GM19238 (cell line): ENCODE data around the gene ECT2.
"Not testable (repeated sequence)": the region's sequence is repeated elsewhere in the genome, so short reads cannot be mapped to it uniquely, and the experiment has no call there.

Source experiments
- DNase-seq: peaks from one replicate; pipeline ENCODE4 v3.0.0; 2011; ENCODE audit warnings: low spot score; ENCODE audit not compliant: insufficient read length

Gene ECT2

DNA sequence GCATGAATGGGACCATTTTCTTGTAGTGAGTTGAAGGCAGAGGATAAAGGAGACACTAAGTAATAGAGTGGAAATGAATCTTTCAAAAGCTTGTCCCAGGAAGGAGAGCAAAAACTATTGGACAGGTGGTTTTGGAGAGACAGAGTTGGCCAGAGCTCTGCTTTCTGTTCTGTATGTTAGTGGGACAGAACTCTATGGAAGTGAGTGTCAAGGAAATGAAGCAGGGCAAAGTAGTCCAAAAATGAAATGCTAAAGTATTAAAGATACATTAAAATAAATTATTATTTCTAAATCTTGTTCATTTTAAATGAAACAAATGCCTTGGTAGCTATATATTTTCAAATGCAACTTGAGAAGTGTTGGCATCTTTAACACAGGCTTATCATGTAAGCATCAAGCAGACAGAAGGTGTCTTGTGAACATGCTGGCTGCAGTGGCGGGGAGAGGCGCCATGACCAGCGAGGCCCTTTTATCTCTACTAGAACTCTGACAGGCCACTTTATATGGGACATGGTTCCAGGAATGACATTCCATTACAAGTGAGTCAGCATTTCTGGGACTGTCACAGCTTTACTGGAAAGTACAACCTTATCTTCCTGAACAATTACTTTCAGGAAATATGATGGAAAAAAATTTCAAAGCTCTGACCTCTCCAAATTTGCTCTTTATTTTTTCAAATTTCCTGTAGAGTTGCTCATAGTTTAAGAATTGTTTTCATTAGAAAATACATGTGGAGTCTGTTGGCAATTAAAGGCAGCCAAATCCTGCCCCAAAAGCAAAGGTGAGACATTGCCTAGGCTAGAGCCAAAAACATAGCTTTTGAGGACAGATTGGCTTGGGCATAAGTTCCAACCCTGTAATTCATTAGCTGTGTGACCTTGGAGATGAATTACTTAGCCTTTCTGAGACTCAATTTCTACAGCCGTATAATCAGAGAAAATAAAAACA is 106.5 kb downstream of the ECT2 start:
- no peak for DNase-seq

DNA sequence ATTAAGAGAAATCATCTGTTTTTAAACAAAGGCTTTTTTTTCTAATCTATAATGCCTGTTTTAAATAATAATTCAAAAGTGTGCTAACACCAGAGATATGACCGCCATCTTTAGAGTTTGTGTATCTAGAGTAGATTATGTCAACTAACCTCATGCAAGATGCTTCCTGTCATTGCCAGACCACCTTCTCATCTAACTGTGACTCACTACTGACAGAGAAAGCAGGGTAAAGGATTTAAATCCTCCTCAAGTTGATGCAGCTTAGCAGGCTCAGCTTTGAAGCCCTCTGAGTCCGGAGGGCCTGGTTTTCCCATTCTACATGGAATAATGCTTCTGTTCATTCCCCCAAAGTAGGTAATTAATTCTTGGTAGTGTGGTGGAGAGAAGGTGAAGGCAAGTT is 108.5 kb downstream of the ECT2 start:
- DNase-seq: no peak

DNA sequence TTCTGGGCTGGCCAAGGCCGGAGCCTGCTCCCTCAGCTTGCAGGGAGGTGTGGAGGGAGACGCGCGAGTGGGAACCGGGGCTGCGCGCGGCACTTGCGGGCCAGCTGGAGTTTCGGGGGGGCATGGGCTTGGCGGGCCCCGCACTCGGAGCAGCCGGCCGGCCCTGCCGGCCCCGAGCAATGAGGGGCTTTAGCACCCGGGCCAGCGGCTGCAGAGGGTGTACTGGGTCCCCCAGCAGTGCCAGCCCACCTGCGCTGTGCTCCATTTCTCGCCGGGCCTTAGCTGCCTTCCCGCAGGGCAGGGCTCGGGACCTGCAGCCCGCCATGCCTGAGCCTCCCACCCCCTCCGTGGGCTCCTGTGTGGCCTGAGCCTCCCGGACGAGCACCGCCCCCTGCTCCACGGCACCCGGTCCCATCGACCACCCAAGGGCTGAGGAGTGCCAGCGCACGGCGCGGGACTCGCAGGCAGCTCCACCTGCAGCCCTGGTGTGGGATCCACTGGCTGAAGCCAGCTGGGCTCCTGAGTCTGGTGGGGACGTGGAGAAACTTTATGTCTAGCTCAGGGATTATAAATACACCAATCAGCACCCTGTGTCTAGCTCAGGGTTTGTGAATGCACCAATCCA is 116.3 kb downstream of the ECT2 start:
- not testable (repeated sequence) for DNase-seq

DNA sequence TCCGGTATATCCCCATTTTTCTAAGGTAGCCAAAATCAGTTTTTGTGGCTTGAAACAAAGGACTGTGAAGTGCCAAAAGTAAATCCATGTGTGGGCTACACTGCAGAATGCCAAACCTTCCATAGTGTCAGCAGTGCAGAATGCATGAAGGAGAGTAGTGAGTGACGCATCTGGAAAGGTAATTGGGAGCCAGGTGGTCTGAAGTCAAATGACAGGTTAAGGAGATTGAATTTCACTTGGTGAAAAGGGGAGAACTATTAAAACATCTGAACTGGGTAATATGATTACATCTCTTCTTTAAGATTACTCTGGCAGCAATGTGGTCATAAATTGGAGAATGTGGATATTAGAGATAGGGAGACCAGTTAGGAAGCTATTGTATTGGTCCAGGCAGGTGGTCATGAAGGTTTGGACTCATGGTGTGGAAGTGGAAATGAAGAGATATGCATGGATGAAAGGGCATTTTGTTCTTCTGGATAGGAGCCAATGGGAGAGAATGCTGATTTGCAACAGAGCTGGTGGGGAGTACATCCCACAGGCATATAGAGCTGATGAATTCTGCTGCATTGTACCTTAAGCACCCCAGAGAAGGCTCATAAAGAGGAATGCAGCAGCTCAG is 118.2 kb downstream of the ECT2 start:
- no peak for DNase-seq

DNA sequence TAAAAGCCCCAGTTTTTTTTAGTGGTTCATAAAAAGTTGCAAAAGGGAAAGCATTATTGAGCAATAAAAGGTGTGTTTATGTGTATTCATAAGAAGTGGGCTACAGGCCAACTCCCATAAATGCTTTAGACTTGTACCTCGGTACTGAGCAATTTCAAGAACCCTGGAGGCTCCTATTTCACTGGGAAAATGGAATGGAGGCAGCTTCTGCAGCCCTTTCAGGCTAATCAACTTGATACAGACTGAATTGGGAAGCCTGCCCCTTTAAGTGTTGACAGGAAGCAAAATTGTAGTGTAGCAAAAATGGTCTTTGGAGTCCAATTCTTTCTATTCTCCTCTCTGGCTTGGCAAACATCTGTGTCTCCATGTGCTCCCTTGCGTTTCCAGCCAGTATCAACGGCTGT is 118.8 kb downstream of the ECT2 start:
- no peak for DNase-seq

DNA sequence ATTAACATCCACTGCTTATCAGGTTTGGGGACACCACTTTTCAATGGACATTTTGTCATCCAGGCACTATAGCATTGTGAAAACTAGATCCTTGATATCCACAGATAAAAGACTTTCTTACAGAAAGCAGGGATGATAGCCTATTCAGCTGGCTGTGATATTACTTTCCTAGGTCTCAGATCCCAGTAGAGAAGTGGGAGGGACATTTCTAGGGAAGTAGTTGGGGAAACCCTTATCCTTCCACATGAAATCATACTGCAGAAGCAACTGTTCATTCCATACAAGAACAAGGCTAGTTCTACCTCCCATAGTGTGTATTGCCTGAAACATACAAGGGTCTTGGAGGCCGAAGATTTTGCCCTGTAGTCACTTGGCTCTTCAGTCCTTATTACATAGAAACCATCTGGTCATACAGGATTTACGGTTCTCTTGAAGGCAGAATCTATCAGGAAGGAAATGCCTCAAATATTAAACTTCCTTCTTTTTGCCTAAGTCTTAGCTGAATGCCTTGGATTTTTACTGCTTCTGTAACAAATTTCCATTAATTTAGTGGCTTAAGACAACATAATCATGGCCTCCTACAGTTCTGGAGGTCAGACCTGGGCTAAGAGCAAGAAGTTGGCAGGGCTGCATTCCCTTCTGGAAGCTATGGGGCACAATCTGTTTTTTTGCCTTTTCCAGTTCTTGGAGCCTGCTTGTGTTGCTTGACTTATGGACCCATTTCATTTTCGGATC is 119.4 kb downstream of the ECT2 start:
- DNase-seq: no peak
